PC-3 (cell line): ENCODE measurements around the gene POU2AF2. TPM values are rescaled to one million over a fixed set of nuclear protein-coding genes. Genes with fewer than 3 reads are reported as not detected.
"Not testable (repeated sequence)": the region's sequence is repeated elsewhere in the genome, so short reads cannot be mapped to it uniquely, and the experiment has no call there.

Experiments
- ATAC-seq: fragments of 200-7000 bp; cut with Tn5 transposase; 2 replicates; pipeline ENCODE4 v1.9.1; 2020; ENCODE audit warnings: mild to moderate bottlenecking, moderate library complexity
- BruUV-seq: library from RNA; stranded (reverse); fragments of 400-500 nt; replicated peaks from 2 replicates; lab custom pipeline; 2021; lab: Mats Ljungman, UMichigan
- CTCF ChIA-PET: fragments of 300-600 bp; sonication (Branson Sonifier 250); formaldehyde crosslinking; loops from one replicate; lab custom pipeline; 2022; ENCODE audit warnings: antibody characterized with exemption; lab: Charles Lee
- POLR2A ChIA-PET: fragments of 300-600 bp; sonication (Branson Sonifier 250); formaldehyde crosslinking; loops from one replicate; lab custom pipeline; 2022; ENCODE audit warnings: antibody characterized with exemption; ENCODE audit not compliant: unreplicated experiment; lab: Charles Lee
- DNase-seq: peaks from one replicate; pipeline ENCODE4 v3.0.0-alpha.2; 2015
- H2AFZ ChIP-seq: fragments of 300-600 bp; sonication (generic); 2 replicates; pipeline ENCODE4 v1.6.0; 2016; ENCODE audit warnings: antibody characterized with exemption, low read length
- H3F3A ChIP-seq: fragments of 300-600 bp; sonication (generic); one replicate; pipeline ENCODE4 v1.6.0; 2017; ENCODE audit warnings: antibody characterized with exemption, low read length, control low read depth, mild to moderate bottlenecking; ENCODE audit not compliant: unreplicated experiment
- H3K27ac ChIP-seq: fragments of 300-600 bp; sonication (generic); 2 replicates; pipeline ENCODE4 v1.5.1; 2016; ENCODE audit warnings: mild to moderate bottlenecking, low read length
- H3K27me3 ChIP-seq: fragments of 300-600 bp; sonication (generic); 2 replicates; pipeline ENCODE4 v1.6.1; 2016; ENCODE audit warnings: low read length, mixed read lengths
- H3K36me3 ChIP-seq: fragments of 300-600 bp; sonication (generic); 2 replicates; pipeline ENCODE4 v1.6.1; 2016; ENCODE audit warnings: low read depth, mixed run types, low read length, mixed read lengths
- H3K4me1 ChIP-seq: fragments of 300-600 bp; sonication (generic); 2 replicates; pipeline ENCODE4 v1.5.1; 2016; ENCODE audit warnings: low read length; ENCODE audit not compliant: insufficient read depth
- H3K4me2 ChIP-seq: fragments of 300-600 bp; sonication (generic); 2 replicates; pipeline ENCODE4 v1.6.0; 2016; ENCODE audit warnings: low read length
- H3K4me3 ChIP-seq: fragments of 300-600 bp; sonication (generic); 2 replicates; pipeline ENCODE4 v1.5.1; 2016; ENCODE audit warnings: mild to moderate bottlenecking, low read length, mixed read lengths
- H3K79me2 ChIP-seq: fragments of 300-600 bp; sonication (generic); 2 replicates; pipeline ENCODE4 v1.6.1; 2017; ENCODE audit warnings: low read length, mixed read lengths
- H3K9ac ChIP-seq: fragments of 300-600 bp; sonication (generic); 2 replicates; pipeline ENCODE4 v1.6.0; 2016; ENCODE audit warnings: mild to moderate bottlenecking, low read length
- H3K9me2 ChIP-seq: fragments of 300-600 bp; sonication (generic); replicated peaks from 2 replicates; pipeline ENCODE4 v1.6.1; 2016; ENCODE audit warnings: mixed run types, low read length, mixed read lengths
- H3K9me3 ChIP-seq: fragments of 300-600 bp; sonication (generic); 2 replicates; pipeline ENCODE4 v1.6.1; 2016; ENCODE audit warnings: low read length, mixed read lengths
- H4K20me1 ChIP-seq: fragments of 300-600 bp; sonication (generic); 2 replicates; pipeline ENCODE4 v1.6.1; 2016; ENCODE audit warnings: low read length, mixed read lengths
- EZH2 ChIP-seq: fragments of 300-600 bp; sonication (generic); IDR thresholded peaks from one replicate; pipeline ENCODE4 v1.6.1; 2017; ENCODE audit warnings: antibody characterized with exemption, mild to moderate bottlenecking, low read length; ENCODE audit not compliant: unreplicated experiment
- EZH2phosphoT487 ChIP-seq: fragments of 300-600 bp; sonication (generic); IDR thresholded peaks from 2 replicates; pipeline ENCODE4 v1.6.1; 2018; ENCODE audit warnings: mild to moderate bottlenecking, antibody characterized with exemption, low read length, borderline replicate concordance
- intact Hi-C: fragments of 100-400 bp; cut with micrococcal nuclease; formaldehyde crosslinking; loops from 2 replicates; pipeline ENCODE4 v1.9.0; 2023
- total RNA-seq: library from RNA; depleted of rRNA; stranded (reverse); fragments of >200 nt; gene quantifications from 2 replicates; pipeline ENCODE4 v1.2.3, GENCODE V29; 2014
- TF ChIP-seq, protein P1 (sequence below): fragments of 300-600 bp; sonication (generic); conservative IDR thresholded peaks from 2 replicates; pipeline ENCODE4 v1.5.1; 2017; ENCODE audit warnings: antibody characterized with exemption, low read depth, mild to moderate bottlenecking, low read length

POU2AF2 gene
- total RNA-seq, 1 experiment from 2014 or later = not detected

DNA sequence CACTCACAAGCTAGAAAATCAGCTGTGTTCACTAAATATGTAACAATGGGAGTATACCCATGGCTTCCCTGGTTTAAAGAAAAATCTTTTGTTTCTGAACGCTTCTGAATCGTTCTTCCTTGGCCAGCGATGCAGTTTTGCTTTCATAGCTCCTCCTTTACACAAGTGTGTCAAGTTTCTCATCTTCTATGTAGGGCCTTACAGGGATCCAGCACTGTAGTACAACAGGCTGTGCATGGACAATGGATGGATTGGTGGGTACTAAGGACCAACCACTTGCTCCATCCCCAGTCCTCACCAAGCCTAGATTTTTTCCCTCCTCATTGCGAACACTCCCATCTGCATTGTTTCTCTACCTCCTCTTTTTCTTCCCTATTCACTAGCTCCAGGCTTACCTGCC is 24.3 kb upstream of the POU2AF2 start:
- POLR2A ChIA-PET = no interaction called here
- TF ChIP-seq EZH2 (no peak), EZH2phosphoT487 (no peak)
- TF ChIP-seq, protein P1, sequence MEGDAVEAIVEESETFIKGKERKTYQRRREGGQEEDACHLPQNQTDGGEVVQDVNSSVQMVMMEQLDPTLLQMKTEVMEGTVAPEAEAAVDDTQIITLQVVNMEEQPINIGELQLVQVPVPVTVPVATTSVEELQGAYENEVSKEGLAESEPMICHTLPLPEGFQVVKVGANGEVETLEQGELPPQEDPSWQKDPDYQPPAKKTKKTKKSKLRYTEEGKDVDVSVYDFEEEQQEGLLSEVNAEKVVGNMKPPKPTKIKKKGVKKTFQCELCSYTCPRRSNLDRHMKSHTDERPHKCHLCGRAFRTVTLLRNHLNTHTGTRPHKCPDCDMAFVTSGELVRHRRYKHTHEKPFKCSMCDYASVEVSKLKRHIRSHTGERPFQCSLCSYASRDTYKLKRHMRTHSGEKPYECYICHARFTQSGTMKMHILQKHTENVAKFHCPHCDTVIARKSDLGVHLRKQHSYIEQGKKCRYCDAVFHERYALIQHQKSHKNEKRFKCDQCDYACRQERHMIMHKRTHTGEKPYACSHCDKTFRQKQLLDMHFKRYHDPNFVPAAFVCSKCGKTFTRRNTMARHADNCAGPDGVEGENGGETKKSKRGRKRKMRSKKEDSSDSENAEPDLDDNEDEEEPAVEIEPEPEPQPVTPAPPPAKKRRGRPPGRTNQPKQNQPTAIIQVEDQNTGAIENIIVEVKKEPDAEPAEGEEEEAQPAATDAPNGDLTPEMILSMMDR = no peak
- H3K27ac ChIP-seq = no peak overlapping the region
- H3K4me3 ChIP-seq = no peak overlapping the region
- no peaks in the 10 kb centered on the region for H3F3A ChIP-seq
- no peaks in the 10 kb centered on the region for H3K27me3 ChIP-seq
- no peak for DNase-seq
- H3K4me2 ChIP-seq = no peak overlapping the region
- no peaks in the 10 kb centered on the region for H4K20me1 ChIP-seq
- CTCF ChIA-PET = no interaction called here
- ATAC-seq = no peak
- H2AFZ ChIP-seq = no peak overlapping the region
- H3K9me3 ChIP-seq = no peaks in the 10 kb centered on the region
- no peak overlapping the region for H3K9ac ChIP-seq
- intact Hi-C loops = no loop called here
- no peaks in the 10 kb centered on the region for H3K9me2 ChIP-seq
- no TSS peak for BruUV-seq
- no peaks in the 10 kb centered on the region for H3K79me2 ChIP-seq
- no peaks in the 10 kb centered on the region for H3K4me1 ChIP-seq
- H3K36me3 ChIP-seq = no peaks in the 10 kb centered on the region

DNA sequence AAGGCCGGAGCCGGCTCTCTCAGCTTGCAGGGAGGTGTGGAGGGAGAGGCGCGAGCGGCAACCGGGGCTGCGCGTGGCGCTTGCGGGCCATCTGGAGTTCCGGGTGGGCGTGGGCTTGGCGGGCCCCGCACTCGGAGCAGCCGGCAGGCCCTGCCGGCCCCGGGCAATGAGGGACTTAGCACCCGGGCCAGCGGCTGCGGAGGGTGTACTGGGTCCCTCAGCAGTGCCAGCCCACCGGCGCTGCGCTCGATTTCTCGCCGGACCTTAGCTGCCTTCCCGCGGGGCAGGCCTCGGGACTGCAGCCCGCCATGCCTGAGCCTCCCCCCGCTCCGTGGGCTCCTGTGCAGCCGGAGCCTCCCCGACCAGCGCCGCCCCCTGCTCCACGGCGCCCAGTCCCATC is 23.6 kb upstream of the POU2AF2 start:
- ATAC-seq, BruUV-seq, POLR2A ChIA-PET, H2AFZ ChIP-seq, H3K9me3 ChIP-seq, DNase-seq, H3K79me2 ChIP-seq, intact Hi-C loops, CTCF ChIA-PET, H3K36me3 ChIP-seq, H3K27me3 ChIP-seq, H4K20me1 ChIP-seq, H3K4me1 ChIP-seq, H3K4me2 ChIP-seq, H3K9me2 ChIP-seq, H3K9ac ChIP-seq, H3F3A ChIP-seq, H3K4me3 ChIP-seq, H3K27ac ChIP-seq: not testable (repeated sequence)

DNA sequence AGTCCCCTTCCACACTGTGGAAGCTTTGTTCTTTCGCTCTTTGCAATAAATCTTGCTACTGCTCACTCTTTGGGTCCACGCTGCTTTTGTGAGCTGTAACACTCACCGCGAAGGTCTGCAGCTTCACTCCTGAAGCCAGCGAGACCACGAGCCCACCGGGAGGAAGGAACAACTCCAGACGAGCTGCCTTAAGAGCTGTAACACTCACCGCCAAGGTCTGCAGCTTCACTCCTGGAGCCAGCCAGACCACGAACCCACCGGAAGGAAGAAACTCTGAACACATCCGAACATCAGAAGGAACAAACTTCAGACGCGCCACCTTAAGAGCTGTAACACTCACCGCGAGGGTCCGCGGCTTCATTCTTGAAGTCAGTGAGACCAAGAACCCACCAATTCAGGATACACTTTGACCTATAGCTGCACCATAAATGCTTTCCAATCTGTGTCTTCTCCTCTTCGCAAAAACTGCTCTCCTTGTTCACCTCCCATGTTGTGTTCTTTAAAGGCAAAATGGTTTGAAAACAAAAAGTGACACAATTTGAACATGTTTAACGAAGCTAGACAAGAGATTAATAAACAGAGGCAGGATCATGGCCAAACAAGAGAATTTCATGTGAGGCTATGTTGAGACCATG is 22.6 kb upstream of the POU2AF2 start:
- H3K27ac ChIP-seq, POLR2A ChIA-PET, BruUV-seq, H3K4me1 ChIP-seq, H3K36me3 ChIP-seq, intact Hi-C loops, H3K9ac ChIP-seq, H2AFZ ChIP-seq, H3K4me2 ChIP-seq, DNase-seq, H3K79me2 ChIP-seq, H3K27me3 ChIP-seq, H3K9me2 ChIP-seq, H3F3A ChIP-seq, CTCF ChIA-PET, H3K9me3 ChIP-seq, H4K20me1 ChIP-seq, H3K4me3 ChIP-seq, ATAC-seq: not testable (repeated sequence)

DNA sequence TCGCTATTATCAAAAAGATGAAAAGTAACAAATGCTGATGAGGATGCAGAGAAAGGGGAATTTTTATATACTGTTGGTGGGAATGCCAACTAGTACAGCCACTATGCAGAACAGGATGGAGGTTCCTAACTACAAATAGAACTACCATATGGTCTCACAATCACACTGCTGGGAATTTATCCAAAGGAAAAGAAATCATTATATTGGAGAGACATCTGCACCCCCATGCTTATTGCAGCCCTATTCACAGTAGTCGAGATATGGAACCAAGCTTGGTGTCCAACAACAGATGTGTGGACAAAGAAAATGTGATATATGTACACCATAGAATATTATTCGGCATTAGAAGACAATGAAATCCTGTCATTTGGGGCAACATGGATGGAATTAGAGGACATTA is 19.6 kb upstream of the POU2AF2 start:
- H4K20me1 ChIP-seq = no peaks in the 10 kb centered on the region
- no peaks in the 10 kb centered on the region for H3K27me3 ChIP-seq
- intact Hi-C loops = no loop called here
- ATAC-seq = no peak
- ChIA-PET CTCF (no interaction called here), POLR2A (interaction anchor here (0.7 kb wide), 1 partner anchor 426 kb away, joined by 3 read pairs; no protein-coding TSS in a partner anchor)
- BruUV-seq = no TSS peak
- H3K9ac ChIP-seq = no peak overlapping the region
- H3K9me3 ChIP-seq = no peaks in the 10 kb centered on the region
- no peak overlapping the region for H2AFZ ChIP-seq
- no peaks in the 10 kb centered on the region for H3K79me2 ChIP-seq
- H3K27ac ChIP-seq = no peak overlapping the region
- H3K4me2 ChIP-seq = no peak overlapping the region
- H3K36me3 ChIP-seq = no peaks in the 10 kb centered on the region
- H3F3A ChIP-seq = no peaks in the 10 kb centered on the region
- no peak overlapping the region for H3K4me3 ChIP-seq
- DNase-seq = no peak
- H3K4me1 ChIP-seq = no peaks in the 10 kb centered on the region
- TF ChIP-seq, protein P1 = no peak
- TF ChIP-seq EZH2 (no peak), EZH2phosphoT487 (no peak)
- H3K9me2 ChIP-seq = no peaks in the 10 kb centered on the region
